Aorta (tissue), 5 donors: ENCODE data around the gene SASH1. TPM values are rescaled to one million over a fixed set of nuclear protein-coding genes. Genes with fewer than 3 reads are reported as not detected.

Experiments
- ATAC-seq: fragments of 200-7000 bp; cut with Tn5 transposase; one replicate; pipeline ENCODE4 v1.9.1; 2022; ENCODE audit warnings: moderate library complexity; ENCODE audit not compliant: low FRiP score
- DNase-seq, 2 donors: peaks; one replicate each; pipeline ENCODE4 v3.0.0-alpha.2; 2020
- H3K27ac ChIP-seq, 2 donors: one replicate each; pipeline ENCODE4 v1.5.1; 2013; ENCODE audit warnings: low read length in 2 of 2, mild to moderate bottlenecking in 2 of 2, moderate library complexity in 2 of 2, control low read depth in 1 of 2, inconsistent platforms in 1 of 2, low read depth in 1 of 2
- H3K27me3 ChIP-seq, 2 donors: one replicate each; pipeline ENCODE4 v1.6.1; 2013; ENCODE audit warnings: control low read depth in 1 of 2, low read length in 1 of 2, mild to moderate bottlenecking in 1 of 2, moderate library complexity in 1 of 2; ENCODE audit not compliant: insufficient read depth in 2 of 2, control insufficient read depth in 1 of 2
- H3K36me3 ChIP-seq, 2 donors: one replicate each; pipeline ENCODE4 v1.6.1; 2013; ENCODE audit warnings: control low read depth in 1 of 2, low read length in 1 of 2, mild to moderate bottlenecking in 1 of 2; ENCODE audit not compliant: insufficient read depth in 2 of 2, control insufficient read depth in 1 of 2
- H3K4me1 ChIP-seq, 2 donors: one replicate each; pipeline ENCODE4 v1.6.1; 2013; ENCODE audit warnings: low read length in 2 of 2, control low read depth in 1 of 2, mild to moderate bottlenecking in 1 of 2, moderate library complexity in 1 of 2; ENCODE audit not compliant: insufficient read depth in 2 of 2, control insufficient read depth in 1 of 2
- H3K4me3 ChIP-seq, 2 donors: one replicate each; pipeline ENCODE4 v1.5.1; 2013; ENCODE audit warnings: low read length in 2 of 2, control low read depth in 1 of 2, mild to moderate bottlenecking in 1 of 2
- H3K9me3 ChIP-seq: one replicate; pipeline ENCODE4 v1.6.1; 2013; ENCODE audit warnings: mild to moderate bottlenecking, low read length; ENCODE audit not compliant: control insufficient read depth
- WGBS, 2 donors: extraction: QIAGEN DNeasy Blood & Tissue Kit; methylation state at CpG; one replicate each; pipeline ENCODE4 v1.1.7; 2013; 5-methylcytosine and 5-hydroxymethylcytosine counted together
- intact Hi-C, 2 donors: fragments of 100-400 bp; cut with DNase I; formaldehyde crosslinking; loops; one replicate each; pipeline versions ENCODE4 v1.14.2 to v1.15.0; 2022
- polyA plus RNA-seq, 2 donors: library from polyadenylated mRNA; stranded (reverse); fragments of 200-250 nt; gene quantifications; one replicate each; pipeline ENCODE4 v1.2.3, GENCODE V29; 2013
- total RNA-seq, 2 donors: library from RNA; stranded (reverse); fragmentation: NEBNext Ultra II Directional; extraction: Animal tissue kit (Norgen Biotek cat#: 25700); gene quantifications; one replicate each; pipeline ENCODE4 v1.2.1, GENCODE V29; 2021
- donor health status: healthy with polysubstance abuse.
- donor health status: Bipolar disorder and iron deficiency.
- donor health status: DM: no; HTN: no; CAD: no.
- donor health status: DM: no; HTN: no; CAD: no.
- donor health status: DM: yes; HTN: yes; CAD: no.

The SASH1 gene
- total and polyA plus RNA-seq, 4 donors, result 10.3 to 120 (median 67.8) TPM

GRCh38 chr6:148593130-148593812, 250.6 kb downstream of the SASH1 start:
- 70 to 72% methylated on average over 16 of the region's 16 CpGs for WGBS, 2 donors
- no peaks in the 10 kb centered on the region for H3K4me1 ChIP-seq
- no peak overlapping the region for H3K4me3 ChIP-seq
- no peak for ATAC-seq
- no peaks in the 10 kb centered on the region for H3K36me3 ChIP-seq
- no peak overlapping the region for H3K27ac ChIP-seq
- DNase-seq, result no peak
- no peaks in the 10 kb centered on the region for H3K27me3 ChIP-seq
- no peaks in the 10 kb centered on the region for H3K9me3 ChIP-seq
- intact Hi-C loops, result no loop called here

- intact Hi-C loops, result no loop called here
- no peak for ATAC-seq
These were observed 251.2 kb downstream of the SASH1 start for GRCh38 chr6:148593813-148594170.

GRCh38 chr6:148595550-148595949, 252.9 kb downstream of the SASH1 start:
- Histone ChIP-seq H3K27ac (no peak overlapping the region), H3K9me3 (no peaks in the 10 kb centered on the region), H3K4me1 (no peaks in the 10 kb centered on the region), H3K4me3 (no peak overlapping the region), H3K36me3 (no peaks in the 10 kb centered on the region), H3K27me3 (no peaks in the 10 kb centered on the region)
- ATAC-seq, result no peak
- DNase-seq, result no peak
- intact Hi-C loops, result no loop called here
- 82 to 85% methylated on average over 6 of the region's 6 CpGs for WGBS, 2 donors

More at GRCh38 chr6:148593813-148594170, 251.2 kb downstream of the SASH1 start:
- no peak for DNase-seq
- Histone ChIP-seq H3K27ac (no peak overlapping the region), H3K27me3 (no peaks in the 10 kb centered on the region), H3K36me3 (no peaks in the 10 kb centered on the region), H3K4me1 (no peaks in the 10 kb centered on the region), H3K4me3 (no peak overlapping the region), H3K9me3 (no peaks in the 10 kb centered on the region)
- WGBS, 2 donors, result 86 to 89% methylated on average over 6 of the region's 6 CpGs

GRCh38 chr6:148596891-148597455, 254.3 kb downstream of the SASH1 start:
- no peaks in the 10 kb centered on the region for H3K36me3 ChIP-seq
- H3K27me3 ChIP-seq, result no peaks in the 10 kb centered on the region
- ATAC-seq (no peak), DNase-seq (no peak)
- H3K27ac ChIP-seq, result no peak overlapping the region
- no peak overlapping the region for H3K4me3 ChIP-seq
- no peaks in the 10 kb centered on the region for H3K9me3 ChIP-seq
- H3K4me1 ChIP-seq, result no peaks in the 10 kb centered on the region
- intact Hi-C loops, result no loop called here
- WGBS, 2 donors, result 87 to 90% methylated on average over 3 of the region's 3 CpGs

- 8 to 10% methylated on average over 3 of the region's 3 CpGs for WGBS, 2 donors
- no peaks in the 10 kb centered on the region for H3K4me1 ChIP-seq
- H3K27me3 ChIP-seq, result no peaks in the 10 kb centered on the region
- DNase-seq, result no peak
- intact Hi-C loops, result no loop called here
- ATAC-seq, result no peak
- no peaks in the 10 kb centered on the region for H3K36me3 ChIP-seq
- H3K4me3 ChIP-seq, result no peak overlapping the region
- H3K9me3 ChIP-seq, result no peaks in the 10 kb centered on the region
- no peak overlapping the region for H3K27ac ChIP-seq
These were observed 256.1 kb downstream of the SASH1 start for GRCh38 chr6:148598724-148599123.

- WGBS, 2 donors, result 72 to 76% methylated on average over 7 of the region's 7 CpGs
- no peak for DNase-seq
- intact Hi-C loops, result no loop called here
- H3K4me3 ChIP-seq, result no peak overlapping the region
- no peak overlapping the region for H3K27ac ChIP-seq
- no peaks in the 10 kb centered on the region for H3K27me3 ChIP-seq
- ATAC-seq, result no peak
- no peaks in the 10 kb centered on the region for H3K4me1 ChIP-seq
- H3K9me3 ChIP-seq, result no peaks in the 10 kb centered on the region
- H3K36me3 ChIP-seq, result no peaks in the 10 kb centered on the region
These were observed 257.4 kb downstream of the SASH1 start for GRCh38 chr6:148599967-148600426.
